ENCODE measurements around the gene LSM7. TPM values are rescaled to one million over a fixed set of nuclear protein-coding genes. Genes with fewer than 3 reads are reported as not detected.

The LSM7 gene
- total RNA-seq, 1 donor from 2014 or later, result 108 TPM

DNA sequence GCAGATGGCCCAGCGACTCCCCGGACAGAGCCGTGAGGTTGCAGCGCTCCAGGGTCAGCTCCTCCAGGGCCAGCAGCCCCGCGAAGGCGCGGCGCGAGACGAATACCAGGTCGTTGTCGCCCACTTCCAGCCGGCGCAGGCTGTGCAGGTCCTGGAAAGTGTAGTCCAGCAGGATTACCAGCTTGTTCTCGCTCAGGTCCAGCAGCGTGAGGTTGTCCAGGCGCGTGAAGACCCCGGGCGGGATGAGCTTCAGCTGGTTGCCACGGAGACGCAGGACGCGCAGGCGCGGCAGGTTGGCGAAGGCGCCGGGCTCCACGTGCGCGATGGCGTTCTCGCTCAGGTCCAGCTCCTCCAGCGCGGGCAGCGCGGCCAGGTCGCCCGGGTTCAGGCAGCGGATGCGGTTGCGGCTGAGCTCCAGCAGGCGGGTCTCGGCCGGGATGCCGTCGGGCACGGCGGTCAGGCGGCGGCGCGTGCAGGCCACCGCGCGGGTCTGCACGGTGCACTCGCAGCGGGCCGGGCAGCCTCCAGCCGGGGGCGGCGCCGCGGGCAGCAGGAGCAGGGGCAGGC lies 37.1 kb downstream of the LSM7 start:
- no peaks in the 10 kb centered on the region for H3K36me3 Mint-ChIP-seq (ENCODE audit: low read depth, unreplicated experiment)
- no peak for DNase-seq (ENCODE audit: low spot score)
- H3K9me3 Mint-ChIP-seq (ENCODE audit: unreplicated experiment), result no peaks in the 10 kb centered on the region
- H3K4me3 Mint-ChIP-seq (ENCODE audit: unreplicated experiment), result no peak overlapping the region
- H3K4me1 Mint-ChIP-seq (ENCODE audit: unreplicated experiment), result peaks cover 7% of the 10 kb centered on the region
- peaks cover 11% of the 10 kb centered on the region for H3K27me3 Mint-ChIP-seq (ENCODE audit: unreplicated experiment)
- TF ChIP-seq, protein P1, sequence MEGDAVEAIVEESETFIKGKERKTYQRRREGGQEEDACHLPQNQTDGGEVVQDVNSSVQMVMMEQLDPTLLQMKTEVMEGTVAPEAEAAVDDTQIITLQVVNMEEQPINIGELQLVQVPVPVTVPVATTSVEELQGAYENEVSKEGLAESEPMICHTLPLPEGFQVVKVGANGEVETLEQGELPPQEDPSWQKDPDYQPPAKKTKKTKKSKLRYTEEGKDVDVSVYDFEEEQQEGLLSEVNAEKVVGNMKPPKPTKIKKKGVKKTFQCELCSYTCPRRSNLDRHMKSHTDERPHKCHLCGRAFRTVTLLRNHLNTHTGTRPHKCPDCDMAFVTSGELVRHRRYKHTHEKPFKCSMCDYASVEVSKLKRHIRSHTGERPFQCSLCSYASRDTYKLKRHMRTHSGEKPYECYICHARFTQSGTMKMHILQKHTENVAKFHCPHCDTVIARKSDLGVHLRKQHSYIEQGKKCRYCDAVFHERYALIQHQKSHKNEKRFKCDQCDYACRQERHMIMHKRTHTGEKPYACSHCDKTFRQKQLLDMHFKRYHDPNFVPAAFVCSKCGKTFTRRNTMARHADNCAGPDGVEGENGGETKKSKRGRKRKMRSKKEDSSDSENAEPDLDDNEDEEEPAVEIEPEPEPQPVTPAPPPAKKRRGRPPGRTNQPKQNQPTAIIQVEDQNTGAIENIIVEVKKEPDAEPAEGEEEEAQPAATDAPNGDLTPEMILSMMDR (IDR thresholded peaks at IDR 0.05; ENCODE audit: unreplicated experiment), result no peak
- H3K27ac Mint-ChIP-seq (ENCODE audit: unreplicated experiment), result no peak overlapping the region

DNA sequence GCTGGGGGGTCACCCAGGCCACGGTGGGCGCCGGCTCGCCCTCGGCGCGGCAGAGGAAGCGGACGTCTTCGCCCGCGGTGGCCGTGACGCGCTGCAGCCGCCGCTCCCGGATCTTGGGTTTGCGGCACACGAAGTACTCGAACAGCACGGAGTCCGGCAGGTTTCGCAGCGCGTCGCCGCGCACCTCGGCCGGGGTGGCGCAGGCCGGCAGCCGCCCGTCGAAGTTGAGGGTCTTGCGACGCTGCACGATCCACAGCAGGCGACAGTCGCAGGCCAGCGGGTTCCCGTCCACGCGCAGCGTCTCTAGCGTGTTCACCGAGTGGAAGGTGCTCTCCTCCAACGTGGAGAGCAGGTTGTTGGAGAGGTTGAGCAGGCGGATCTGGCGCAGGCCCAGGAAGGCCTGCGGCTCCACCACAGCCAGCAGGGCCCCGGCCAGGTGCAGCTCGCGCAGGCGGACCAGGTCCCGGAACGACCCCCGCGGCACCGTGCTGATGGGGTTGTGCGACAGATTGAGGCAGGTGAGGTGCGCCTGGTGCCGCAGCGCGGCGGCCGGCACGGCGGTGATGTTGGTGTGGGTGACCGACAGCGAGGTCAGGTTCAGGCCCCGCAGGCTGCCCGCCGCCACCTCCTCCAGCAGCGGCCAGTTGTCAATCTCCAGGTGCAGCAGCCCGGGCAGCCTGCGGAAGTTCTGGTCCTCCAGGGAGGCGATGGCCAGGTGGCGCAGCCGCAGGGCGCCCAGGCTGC lies 37.8 kb downstream of the LSM7 start:
- Mint-ChIP-seq H3K27ac (ENCODE audit: unreplicated experiment) (no peak overlapping the region), H3K27me3 (ENCODE audit: unreplicated experiment) (peaks cover 11% of the 10 kb centered on the region), H3K4me3 (ENCODE audit: unreplicated experiment) (no peak overlapping the region), H3K36me3 (ENCODE audit: low read depth, unreplicated experiment) (no peaks in the 10 kb centered on the region), H3K9me3 (ENCODE audit: unreplicated experiment) (no peaks in the 10 kb centered on the region), H3K4me1 (ENCODE audit: unreplicated experiment) (peaks cover 7% of the 10 kb centered on the region)
- DNase-seq (ENCODE audit: low spot score), result no peak
- TF ChIP-seq, protein P1 (IDR thresholded peaks at IDR 0.05; ENCODE audit: unreplicated experiment), result no peak

DNA sequence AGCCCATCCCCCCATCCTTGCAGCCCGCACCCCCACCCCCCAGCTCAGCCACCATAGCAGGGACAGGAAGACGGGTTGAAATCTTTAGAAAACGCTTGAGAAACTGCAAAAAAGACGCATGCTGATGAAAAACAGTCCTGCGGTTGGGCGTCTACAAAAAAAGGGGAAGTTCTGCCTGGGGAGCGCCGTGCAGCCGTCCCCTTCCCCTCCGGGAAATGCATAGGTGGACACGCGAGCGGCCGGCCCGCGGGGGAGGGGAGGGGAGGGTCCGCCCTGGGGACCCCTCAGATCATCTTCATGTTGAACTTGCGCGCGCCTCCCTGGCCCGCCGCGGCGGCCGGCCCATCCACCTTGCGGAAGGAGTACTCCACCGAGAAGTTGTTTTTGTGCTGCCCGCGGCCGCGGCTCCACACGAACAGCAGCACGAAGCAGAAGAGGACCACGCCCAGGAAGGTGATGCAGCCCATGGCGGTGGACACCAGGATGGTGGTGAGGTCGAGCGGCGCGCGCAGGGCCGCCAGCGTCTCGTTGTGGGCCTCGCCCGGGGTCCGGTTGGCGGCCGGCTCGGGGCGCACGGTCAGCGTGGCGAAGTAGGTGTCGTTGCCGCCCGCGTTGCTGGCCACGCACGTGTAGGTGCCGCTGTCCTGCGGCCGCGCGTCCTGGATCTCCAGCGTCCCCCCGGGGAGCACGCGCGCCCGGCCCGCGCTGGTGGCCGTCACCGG lies 38.5 kb downstream of the LSM7 start:
- H3K4me3 Mint-ChIP-seq (ENCODE audit: unreplicated experiment), result no peak overlapping the region
- H3K4me1 Mint-ChIP-seq (ENCODE audit: unreplicated experiment), result peaks cover 7% of the 10 kb centered on the region
- peaks cover 11% of the 10 kb centered on the region for H3K27me3 Mint-ChIP-seq (ENCODE audit: unreplicated experiment)
- H3K36me3 Mint-ChIP-seq (ENCODE audit: low read depth, unreplicated experiment), result no peaks in the 10 kb centered on the region
- no peak overlapping the region for H3K27ac Mint-ChIP-seq (ENCODE audit: unreplicated experiment)
- no peaks in the 10 kb centered on the region for H3K9me3 Mint-ChIP-seq (ENCODE audit: unreplicated experiment)
- DNase-seq (ENCODE audit: low spot score), result no peak
- TF ChIP-seq, protein P1 (IDR thresholded peaks at IDR 0.05; ENCODE audit: unreplicated experiment), result no peak

DNA sequence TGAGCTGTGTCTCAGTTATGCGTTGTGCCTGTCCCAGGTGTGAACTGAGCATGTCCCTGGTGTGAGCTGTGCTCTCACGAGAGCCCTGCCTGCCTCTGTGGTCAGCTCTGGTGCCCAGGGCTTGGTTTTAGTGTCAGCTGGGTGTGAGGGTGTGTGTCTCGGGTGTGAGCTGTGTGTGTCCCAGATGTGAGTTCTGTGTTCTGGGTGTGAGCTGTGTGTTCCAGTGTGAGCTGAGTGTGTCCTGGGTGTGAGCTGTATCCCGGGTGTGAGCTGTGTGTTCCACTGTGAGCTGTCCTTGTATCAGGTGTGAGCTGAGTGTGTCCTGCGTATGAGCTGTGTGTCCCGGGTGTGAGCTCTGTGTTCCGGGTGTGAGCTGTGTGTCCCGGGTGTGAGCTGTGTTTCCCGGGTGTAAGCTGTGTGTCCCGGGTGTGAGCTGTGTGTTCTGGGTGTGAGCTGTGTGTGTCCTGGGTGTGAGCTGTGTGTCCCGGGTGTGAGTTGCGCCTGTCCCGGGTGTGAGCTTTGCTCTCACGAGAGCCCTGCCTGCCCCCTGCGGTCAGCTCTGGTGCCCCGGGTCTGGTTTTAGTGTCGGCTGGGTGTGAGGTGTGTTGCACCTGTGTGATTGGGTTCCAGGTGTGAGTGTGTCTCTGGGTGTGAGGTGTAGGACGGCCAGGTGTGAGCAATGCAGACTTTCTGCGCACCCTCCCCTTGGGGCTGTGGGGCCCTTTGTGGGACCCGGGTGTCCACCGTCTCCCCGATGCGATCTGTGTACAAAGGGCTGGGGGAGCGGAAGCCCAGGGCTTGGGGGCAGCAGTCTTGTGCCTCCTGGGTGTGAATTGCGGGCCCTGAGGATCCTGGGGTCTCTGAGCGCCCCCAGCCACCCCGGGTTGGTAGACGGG lies 39.3 kb downstream of the LSM7 start:
- Mint-ChIP-seq H3K4me3 (ENCODE audit: unreplicated experiment) (peak overlapping the region; percentile 11), H3K27ac (ENCODE audit: unreplicated experiment) (peak overlapping the region; percentile 39), H3K9me3 (ENCODE audit: unreplicated experiment) (no peaks in the 10 kb centered on the region), H3K27me3 (ENCODE audit: unreplicated experiment) (peaks cover 11% of the 10 kb centered on the region), H3K36me3 (ENCODE audit: low read depth, unreplicated experiment) (no peaks in the 10 kb centered on the region), H3K4me1 (ENCODE audit: unreplicated experiment) (peaks cover 7% of the 10 kb centered on the region)
- TF ChIP-seq, protein P1 (IDR thresholded peaks at IDR 0.05; ENCODE audit: unreplicated experiment), result no peak
- no peak for DNase-seq (ENCODE audit: low spot score)

Measured in endothelial cell (in vitro differentiated cells).